Liver (tissue), 9 donors: ENCODE data around the gene PHC2. TPM values are rescaled to one million over a fixed set of nuclear protein-coding genes. Genes with fewer than 3 reads are reported as not detected.

Source experiments
- DNase-seq: peaks from one replicate; pipeline ENCODE4 v3.0.0-alpha.2; 2017; ENCODE audit warnings: low spot score
- H3K27ac ChIP-seq, 2 donors: one replicate each; pipeline ENCODE4 v1.7.0; 2013; ENCODE audit warnings: inconsistent platforms in 2 of 2, low read length in 2 of 2, control low read depth in 1 of 2, low read depth in 1 of 2, mild to moderate bottlenecking in 1 of 2
- H3K27me3 ChIP-seq, 4 donors: one replicate each; pipeline versions ENCODE4 v1.6.1 to v1.7.0; 2013; ENCODE audit warnings: low read length in 3 of 4, inconsistent platforms in 1 of 4, mild to moderate bottlenecking in 1 of 4, moderate library complexity in 1 of 4; ENCODE audit not compliant: control insufficient read depth in 4 of 4, insufficient read depth in 4 of 4
- H3K36me3 ChIP-seq, 4 donors: one replicate each; pipeline versions ENCODE4 v1.6.1 to v1.7.0; 2013; ENCODE audit warnings: low read length in 3 of 4, mild to moderate bottlenecking in 3 of 4, low read depth in 1 of 4, moderate library complexity in 1 of 4; ENCODE audit not compliant: control insufficient read depth in 4 of 4, insufficient read depth in 3 of 4
- H3K4me1 ChIP-seq, 4 donors: one replicate each; pipeline versions ENCODE4 v1.6.1 to v1.7.0; 2013; ENCODE audit warnings: low read length in 3 of 4, mild to moderate bottlenecking in 3 of 4, moderate library complexity in 1 of 4; ENCODE audit not compliant: control insufficient read depth in 4 of 4, insufficient read depth in 4 of 4
- H3K4me3 ChIP-seq, 3 donors: one replicate each; pipeline versions ENCODE4 v1.6.1 to v1.7.0; 2013; ENCODE audit warnings: low read length in 3 of 3, control low read depth in 1 of 3, low read depth in 1 of 3, mild to moderate bottlenecking in 1 of 3
- H3K9ac ChIP-seq, 2 donors: one replicate each; pipeline ENCODE4 v1.7.0; 2013; ENCODE audit warnings: low read length in 2 of 2, mild to moderate bottlenecking in 2 of 2, moderate library complexity in 2 of 2, control low read depth in 1 of 2, low read depth in 1 of 2
- H3K9me3 ChIP-seq, 4 donors: one replicate each; pipeline versions ENCODE4 v1.6.1 to v1.7.0; 2013; ENCODE audit warnings: low read length in 3 of 4; ENCODE audit not compliant: control insufficient read depth in 4 of 4
- ATF3 ChIP-seq: IDR thresholded peaks from 2 replicates; pipeline ENCODE4 v1.6.1; 2016; ENCODE audit warnings: antibody characterized with exemption
- CTCF ChIP-seq: fragments of 150-350 bp; IDR thresholded peaks from 2 replicates; pipeline ENCODE4 v1.5.1; 2017; ENCODE audit warnings: improper control_type of control experiment, low read depth, low read length; ENCODE audit not compliant: missing input control
- FOXA1 ChIP-seq: IDR thresholded peaks from 2 replicates; pipeline ENCODE4 v1.6.1; 2016; ENCODE audit warnings: antibody characterized with exemption
- GABPA ChIP-seq, 2 donors: IDR thresholded peaks in 1 of 2; conservative IDR thresholded peaks in 1 of 2; 2 replicates each; pipeline ENCODE4 v1.6.1; 2016; ENCODE audit warnings: antibody characterized with exemption in 2 of 2, mild to moderate bottlenecking in 1 of 2, moderate library complexity in 1 of 2
- HNF4A ChIP-seq, 2 donors: conservative IDR thresholded peaks; 2 replicates each; pipeline ENCODE4 v1.6.1; 2016; ENCODE audit warnings: antibody characterized with exemption in 2 of 2, mild to moderate bottlenecking in 2 of 2
- HNF4G ChIP-seq: IDR thresholded peaks from 2 replicates; pipeline ENCODE4 v1.6.1; 2016; ENCODE audit warnings: antibody characterized with exemption
- JUND ChIP-seq, 2 donors: IDR thresholded peaks; 2 replicates each; pipeline ENCODE4 v1.6.1; 2016; ENCODE audit warnings: antibody characterized with exemption in 2 of 2
- MAX ChIP-seq: IDR thresholded peaks from 2 replicates; pipeline ENCODE4 v1.6.1; 2016; ENCODE audit warnings: antibody characterized with exemption
- NR2F2 ChIP-seq: IDR thresholded peaks from 2 replicates; pipeline ENCODE4 v1.6.1; 2016; ENCODE audit warnings: antibody characterized with exemption
- RAD21 ChIP-seq, 2 donors: IDR thresholded peaks; 2 replicates each; pipeline ENCODE4 v1.6.1; 2016; ENCODE audit warnings: antibody characterized with exemption in 2 of 2, mild to moderate bottlenecking in 2 of 2
- REST ChIP-seq: IDR thresholded peaks from 2 replicates; pipeline ENCODE4 v1.6.1; 2016; ENCODE audit warnings: antibody characterized with exemption, mild to moderate bottlenecking
- SP1 ChIP-seq: IDR thresholded peaks from 2 replicates; pipeline ENCODE4 v1.6.1; 2018; ENCODE audit warnings: antibody characterized with exemption, mild to moderate bottlenecking
- TAF1 ChIP-seq: conservative IDR thresholded peaks from 2 replicates; pipeline ENCODE4 v1.6.1; 2016; ENCODE audit warnings: antibody characterized with exemption, mild to moderate bottlenecking
- ZBTB33 ChIP-seq: IDR thresholded peaks from 2 replicates; pipeline ENCODE4 v1.6.1; 2016; ENCODE audit warnings: antibody characterized with exemption
- WGBS: extraction: QIAGEN DNeasy Blood & Tissue Kit; methylation state at CpG from one replicate; pipeline ENCODE4 v1.1.7; 2013; 5-methylcytosine and 5-hydroxymethylcytosine counted together
- polyA plus RNA-seq, 2 donors: library from polyadenylated mRNA; stranded (reverse) in 1 of 2; unstranded in 1 of 2; fragments of 200-250 nt in 1 of 2; fragments of >200 nt in 1 of 2; fragmentation: Nextera tagmentation in 1 of 2; extraction: Ambion mirVana in 1 of 2; gene quantifications; one replicate each; pipeline versions ENCODE4 v1.2.1 to v1.2.3, GENCODE V29; 2013 to 2015
- total RNA-seq, 2 donors: library from RNA; depleted of rRNA; stranded (reverse); fragments of >200 nt; gene quantifications; one replicate each; pipeline ENCODE4 v1.2.3, GENCODE V29; 2014
- donor health status: healthy.
- donor health status: healthy.
- donor health status: healthy.
- donor health status: healthy.
- donor health status: healthy.

Gene PHC2
- total and polyA plus RNA-seq, 4 donors = 19.1 to 67.8 (median 44.7) TPM

- Histone ChIP-seq H3K4me3 (peak overlapping the region in 1 of 3 donors; percentile 31), H3K9me3 (no peaks in the 10 kb centered on the region), H3K9ac (no peak overlapping the region), H3K27ac (no peak overlapping the region), H3K27me3 (no peaks in the 10 kb centered on the region), H3K4me1 (peaks cover 0 to 6% (median 3%) of the 10 kb centered on the region in 4 donors), H3K36me3 (no peaks in the 10 kb centered on the region)
- TF ChIP-seq ZBTB33 (no peak), RAD21 (IDR thresholded peaks at IDR 0.05) (no peak), NR2F2 (no peak)
- WGBS = 24% methylated on average over 113 of the region's 113 CpGs
- DNase-seq = no peak
Observed at GRCh38 chr1:33306653-33307493, 124.0 kb downstream of the PHC2 start.

GRCh38 chr1:33305816-33306652 is 124.9 kb downstream of the PHC2 start:
- Histone ChIP-seq H3K4me3 (peak overlapping the region in 1 of 3 donors; percentile 31), H3K9ac (no peak overlapping the region), H3K27ac (no peak overlapping the region), H3K36me3 (no peaks in the 10 kb centered on the region), H3K4me1 (peaks cover 0 to 6% (median 3%) of the 10 kb centered on the region in 4 donors), H3K27me3 (no peaks in the 10 kb centered on the region), H3K9me3 (no peaks in the 10 kb centered on the region)
- TF ChIP-seq NR2F2 (no peak), HNF4G (no peak), JUND (IDR thresholded peaks at IDR 0.05) (no peak), SP1 (no peak), MAX (no peak), GABPA (IDR thresholded peaks at IDR 0.05 in 1 of 2, conservative IDR thresholded peaks at IDR 0.05 in 1 of 2) (no peak), CTCF (no peak), REST (no peak), HNF4A (conservative IDR thresholded peaks at IDR 0.05) (no peak), ATF3 (no peak), RAD21 (IDR thresholded peaks at IDR 0.05) (no peak), ZBTB33 (no peak), TAF1 (no peak), FOXA1 (no peak)
- WGBS = 71% methylated on average over 20 of the region's 20 CpGs
- DNase-seq = no peak
